C4-2B (cell line): ENCODE results near the gene TMEM205.

Source experiments
- ZFX ChIP-seq: fragments of 450-650 bp; IDR thresholded peaks from 2 replicates; pipeline ENCODE4 v1.6.1; 2017
- TF ChIP-seq, protein P1 (sequence below): fragments of 450-650 bp; conservative IDR thresholded peaks from 2 replicates; pipeline ENCODE4 v1.5.1; 2017; ENCODE audit warnings: mild to moderate bottlenecking

DNA sequence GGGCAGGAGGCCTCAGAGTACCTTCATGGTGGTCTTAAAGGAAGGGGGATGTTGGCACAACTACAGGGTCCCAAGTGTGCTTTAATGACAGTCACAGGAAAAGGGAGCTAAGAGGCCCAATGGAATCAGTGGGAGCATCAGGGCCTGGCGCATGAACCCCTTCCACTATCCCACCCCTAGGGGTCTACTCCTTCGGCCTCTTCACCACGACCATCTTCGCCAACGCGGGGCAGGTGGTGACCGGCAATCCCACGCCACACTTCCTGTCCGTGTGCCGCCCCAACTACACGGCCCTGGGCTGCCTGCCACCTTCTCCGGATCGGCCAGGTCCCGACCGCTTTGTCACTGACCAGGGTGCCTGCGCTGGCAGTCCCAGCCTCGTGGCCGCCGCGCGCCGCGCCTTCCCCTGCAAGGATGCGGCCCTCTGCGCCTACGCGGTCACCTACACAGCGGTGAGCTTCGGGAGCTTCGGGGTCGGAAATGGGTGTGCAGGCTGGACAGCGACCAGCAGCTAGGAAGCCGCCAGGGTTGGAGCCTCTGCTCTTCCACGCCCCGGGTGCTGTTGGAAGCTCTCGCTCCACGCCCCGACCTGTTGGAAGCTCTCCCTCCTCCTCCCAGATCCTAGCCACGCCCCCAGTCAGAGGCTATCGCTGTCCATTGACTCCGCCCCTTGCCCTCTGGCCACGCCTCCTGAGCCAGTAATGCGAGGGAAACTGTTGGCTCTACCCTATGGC is 15.1 kb upstream of the TMEM205 start:
- TF ChIP-seq, protein P1, sequence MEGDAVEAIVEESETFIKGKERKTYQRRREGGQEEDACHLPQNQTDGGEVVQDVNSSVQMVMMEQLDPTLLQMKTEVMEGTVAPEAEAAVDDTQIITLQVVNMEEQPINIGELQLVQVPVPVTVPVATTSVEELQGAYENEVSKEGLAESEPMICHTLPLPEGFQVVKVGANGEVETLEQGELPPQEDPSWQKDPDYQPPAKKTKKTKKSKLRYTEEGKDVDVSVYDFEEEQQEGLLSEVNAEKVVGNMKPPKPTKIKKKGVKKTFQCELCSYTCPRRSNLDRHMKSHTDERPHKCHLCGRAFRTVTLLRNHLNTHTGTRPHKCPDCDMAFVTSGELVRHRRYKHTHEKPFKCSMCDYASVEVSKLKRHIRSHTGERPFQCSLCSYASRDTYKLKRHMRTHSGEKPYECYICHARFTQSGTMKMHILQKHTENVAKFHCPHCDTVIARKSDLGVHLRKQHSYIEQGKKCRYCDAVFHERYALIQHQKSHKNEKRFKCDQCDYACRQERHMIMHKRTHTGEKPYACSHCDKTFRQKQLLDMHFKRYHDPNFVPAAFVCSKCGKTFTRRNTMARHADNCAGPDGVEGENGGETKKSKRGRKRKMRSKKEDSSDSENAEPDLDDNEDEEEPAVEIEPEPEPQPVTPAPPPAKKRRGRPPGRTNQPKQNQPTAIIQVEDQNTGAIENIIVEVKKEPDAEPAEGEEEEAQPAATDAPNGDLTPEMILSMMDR: no peak
- no peak for TF ChIP-seq ZFX
